Rectal smooth muscle tissue (tissue), 1 donor: ENCODE results near the gene ALDH4A1.

Experiments
- H3K27ac ChIP-seq: one replicate; pipeline ENCODE4 v1.7.0; 2013; ENCODE audit warnings: low read depth, low read length, inconsistent platforms
- H3K27me3 ChIP-seq: one replicate; pipeline ENCODE4 v1.7.0; 2013; ENCODE audit warnings: low read length; ENCODE audit not compliant: control insufficient read depth, insufficient read depth
- H3K36me3 ChIP-seq: one replicate; pipeline ENCODE4 v1.7.0; 2013; ENCODE audit warnings: low read length; ENCODE audit not compliant: control insufficient read depth, insufficient read depth
- H3K4me1 ChIP-seq: one replicate; pipeline ENCODE4 v1.7.0; 2013; ENCODE audit warnings: low read length; ENCODE audit not compliant: control insufficient read depth, insufficient read depth
- H3K4me3 ChIP-seq: one replicate; pipeline ENCODE4 v1.7.0; 2013; ENCODE audit warnings: low read length
- H3K9ac ChIP-seq: one replicate; pipeline ENCODE4 v1.7.0; 2013; ENCODE audit warnings: low read length

Gene ALDH4A1

DNA sequence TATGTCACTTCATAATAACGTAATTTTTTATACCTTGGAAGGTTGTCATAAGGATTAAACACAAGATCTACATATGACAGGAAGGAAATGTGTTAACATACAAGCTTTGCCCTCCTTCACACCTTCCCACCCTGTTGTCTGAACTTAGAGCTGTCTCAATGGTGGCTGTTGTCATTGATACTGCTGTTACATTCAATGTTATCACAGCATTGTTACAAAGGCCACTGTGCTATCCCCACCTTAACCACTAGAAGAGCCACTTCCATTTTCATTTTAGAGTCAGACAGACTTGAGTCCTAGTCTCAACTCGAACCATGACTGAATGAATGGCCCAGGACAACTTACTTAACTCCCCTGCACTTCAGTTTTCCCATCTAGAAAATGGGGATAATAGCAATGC lies 74.1 kb downstream of the ALDH4A1 start:
- Histone ChIP-seq H3K4me1 (no peaks in the 10 kb centered on the region), H3K27me3 (peaks cover 3% of the 10 kb centered on the region), H3K27ac (no peak overlapping the region), H3K36me3 (no peaks in the 10 kb centered on the region), H3K4me3 (no peak overlapping the region), H3K9ac (no peak overlapping the region)

DNA sequence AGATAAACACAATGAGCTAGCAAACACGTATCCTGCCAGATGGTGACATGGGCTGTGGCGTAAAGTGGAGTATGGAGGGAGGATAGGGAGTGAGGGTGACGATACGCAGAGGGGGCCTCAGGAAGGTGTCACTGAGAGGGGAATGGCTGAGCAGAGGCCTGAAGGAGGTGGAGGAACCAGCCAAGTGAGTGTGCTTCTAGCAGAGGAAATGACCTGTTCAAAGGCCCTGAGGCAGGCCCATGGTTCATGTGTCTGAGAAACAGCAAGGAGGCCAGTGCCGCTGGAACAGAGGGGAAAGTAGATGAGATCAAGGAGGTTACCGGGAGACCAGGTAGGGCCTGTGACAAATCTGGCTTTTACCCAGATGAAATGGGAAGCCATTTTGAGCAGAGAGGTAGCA lies 78.9 kb downstream of the ALDH4A1 start:
- Histone ChIP-seq H3K4me3 (no peak overlapping the region), H3K4me1 (no peaks in the 10 kb centered on the region), H3K36me3 (no peaks in the 10 kb centered on the region), H3K27ac (no peak overlapping the region), H3K27me3 (peaks cover 5% of the 10 kb centered on the region), H3K9ac (no peak overlapping the region)
